ENCODE results near the gene JUN. TPM values are rescaled to one million over a fixed set of nuclear protein-coding genes. Genes with fewer than 3 reads are reported as not detected.

The JUN gene
- total and polyA plus RNA-seq, 7 donors: 40.1 to 213 (median 137) TPM

DNA sequence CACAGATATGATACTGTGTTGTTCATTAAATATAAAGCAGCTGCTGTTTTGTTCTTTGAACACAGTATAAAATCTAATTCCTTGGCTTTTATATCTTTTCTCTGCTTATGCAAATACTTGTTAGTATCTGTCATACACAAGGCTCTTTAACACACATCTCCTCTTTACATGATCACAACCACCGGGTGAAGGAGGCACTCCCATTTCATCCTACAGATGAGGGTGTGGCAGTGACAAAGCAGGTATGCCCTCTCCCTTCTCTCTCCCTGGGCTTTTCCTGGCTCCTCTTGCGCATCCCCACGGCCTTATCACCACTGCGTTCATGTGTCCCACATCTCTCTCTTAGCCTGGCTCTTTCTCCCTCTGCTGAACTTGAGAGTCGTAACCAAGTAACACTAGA, 38.2 kb downstream of the JUN start:
- Histone ChIP-seq H3K27ac (no peak overlapping the region), H3K4me3 (no peak overlapping the region), H3K4me1 (no peaks in the 10 kb centered on the region), H3K27me3 (ENCODE audit: insufficient read depth in 3 of 3, low read length in 2 of 3) (no peaks in the 10 kb centered on the region), H3K36me3 (ENCODE audit: insufficient read depth in 1 of 2, low read depth in 1 of 2) (no peaks in the 10 kb centered on the region), H3K9me3 (no peaks in the 10 kb centered on the region)
- ATAC-seq: no peak
- 38 to 68% (median 57%) methylated on average over 5 of the region's 5 CpGs for WGBS, 3 donors
- no peak for DNase-seq
- intact Hi-C loops (cut with DNase I): no loop called here
- no peak for TF ChIP-seq CTCF (IDR thresholded peaks at IDR 0.05)

DNA sequence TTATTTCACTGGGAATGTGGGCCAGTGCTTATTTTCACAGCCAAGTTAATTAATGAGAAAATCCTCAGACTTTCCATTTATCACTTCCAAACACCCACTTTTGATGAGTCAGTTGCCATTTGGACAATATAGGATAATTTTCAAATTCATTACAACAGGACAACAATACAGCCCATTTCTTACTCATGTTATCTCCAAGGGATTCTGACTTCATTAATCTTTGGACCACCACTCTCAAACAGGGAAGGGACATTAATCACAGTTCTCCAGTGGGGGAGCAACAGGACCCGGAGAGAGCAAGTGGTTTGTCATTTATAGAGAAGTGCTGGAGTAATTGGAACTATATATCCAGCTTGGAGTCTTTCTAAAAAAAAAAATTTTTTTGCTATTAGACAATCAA, 38.7 kb downstream of the JUN start:
- intact Hi-C loops (cut with DNase I): no loop called here
- ATAC-seq: no peak
- H3K4me1 ChIP-seq: no peaks in the 10 kb centered on the region

DNA sequence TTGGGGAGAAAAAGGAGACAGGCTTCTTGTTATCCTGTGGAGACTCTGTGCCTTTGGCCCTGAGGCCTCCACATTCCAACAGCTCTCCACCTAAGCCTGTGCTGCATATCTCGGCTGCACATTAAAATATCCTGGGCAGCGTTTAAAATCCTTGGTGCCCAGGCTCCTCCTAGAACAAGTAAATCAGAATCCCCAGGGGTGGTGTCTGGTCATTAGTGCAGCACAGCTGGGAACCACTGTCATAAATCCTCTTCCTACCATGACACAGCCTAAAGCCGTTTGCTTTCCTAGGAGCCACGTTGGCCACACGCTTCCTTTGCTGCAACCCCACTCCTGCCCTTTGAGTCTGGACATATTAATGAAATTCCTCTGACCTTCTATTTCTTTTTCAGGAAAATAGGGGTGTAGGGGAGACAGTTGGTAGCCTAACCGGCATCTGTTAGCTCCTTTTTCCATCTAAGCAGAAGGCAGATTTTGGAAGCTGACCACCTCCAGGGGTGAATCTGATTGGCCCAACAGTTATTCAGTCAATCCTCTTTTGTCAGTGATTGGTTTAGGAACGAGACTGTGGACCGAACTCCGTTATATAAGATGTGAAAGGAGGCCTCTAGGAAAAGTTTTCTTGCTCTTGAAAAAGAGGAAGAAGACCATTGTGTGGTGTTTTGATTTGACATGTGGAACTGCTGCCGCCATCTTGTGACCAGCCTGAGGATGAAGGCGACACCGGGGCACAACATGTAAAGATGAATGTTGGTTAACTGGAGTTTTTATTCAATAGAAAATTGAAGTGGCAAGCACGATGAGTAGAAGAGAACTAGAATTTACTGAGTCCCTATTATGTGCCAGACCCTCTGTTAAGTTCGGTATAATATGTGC, 41.9 kb downstream of the JUN start:
- no peak overlapping the region for H3K27ac ChIP-seq
- DNase-seq (no peak), ATAC-seq (peak in 2 of 4 donors; percentile 43 to 57)
- 68 to 76% (median 70%) methylated on average over 14 of the region's 14 CpGs for whole genome bisulfite sequencing, 3 donors
- no peaks in the 10 kb centered on the region for H3K9me3 ChIP-seq
- no peaks in the 10 kb centered on the region for H3K36me3 ChIP-seq (ENCODE audit: insufficient read depth in 1 of 2, low read depth in 1 of 2)
- H3K4me1 ChIP-seq: no peaks in the 10 kb centered on the region
- intact Hi-C loops (cut with DNase I): loop anchor here (2.0 to 5.0 kb wide), 3 partner anchors 25 to 1015 kb away; no protein-coding TSS in a partner anchor
- TF ChIP-seq CTCF (IDR thresholded peaks at IDR 0.05): no peak
- H3K27me3 ChIP-seq (ENCODE audit: insufficient read depth in 3 of 3, low read length in 2 of 3): no peaks in the 10 kb centered on the region
- no peak overlapping the region for H3K4me3 ChIP-seq

More for the DNA sequence above, 38.7 kb downstream of the JUN start:
- Histone ChIP-seq H3K27ac (no peak overlapping the region), H3K4me3 (no peak overlapping the region), H3K27me3 (ENCODE audit: insufficient read depth in 3 of 3, low read length in 2 of 3) (no peaks in the 10 kb centered on the region), H3K9me3 (no peaks in the 10 kb centered on the region), H3K36me3 (ENCODE audit: insufficient read depth in 1 of 2, low read depth in 1 of 2) (no peaks in the 10 kb centered on the region)
- WGBS, 3 donors: 59 to 65% (median 63%) methylated on average over 1 of the region's 1 CpG
- no peak for TF ChIP-seq CTCF (IDR thresholded peaks at IDR 0.05)
- no peak for DNase-seq

DNA sequence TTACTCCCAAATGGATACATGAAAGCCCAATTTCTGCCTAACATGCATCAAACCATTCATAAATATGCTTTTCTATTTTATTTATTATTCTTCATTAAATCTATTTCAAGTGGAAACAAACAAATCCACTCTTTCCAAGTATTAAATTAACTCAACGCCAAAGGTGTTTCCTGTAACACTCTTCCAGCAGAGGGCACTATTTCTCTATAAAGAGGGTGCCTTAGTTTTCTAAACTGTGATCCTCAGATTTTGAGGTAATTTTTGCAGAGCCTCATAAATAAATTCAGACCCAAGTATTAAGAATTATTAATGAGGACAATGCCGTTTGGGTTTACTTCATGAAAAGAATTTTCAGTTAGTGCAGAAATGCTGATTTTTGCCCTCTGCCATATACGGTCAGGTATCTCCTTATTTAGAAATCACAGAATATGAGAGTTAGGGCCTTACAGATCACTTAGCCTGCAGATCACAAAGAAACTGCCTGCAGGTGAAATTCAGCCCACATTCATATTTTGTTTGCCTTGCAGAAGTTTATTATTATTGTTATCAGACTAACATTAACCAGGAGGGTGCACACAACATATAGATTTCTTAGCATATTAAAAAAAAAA, 43.9 kb downstream of the JUN start:
- Histone ChIP-seq H3K4me3 (no peak overlapping the region), H3K4me1 (no peaks in the 10 kb centered on the region), H3K27me3 (ENCODE audit: insufficient read depth in 3 of 3, low read length in 2 of 3) (no peaks in the 10 kb centered on the region), H3K36me3 (ENCODE audit: insufficient read depth in 1 of 2, low read depth in 1 of 2) (no peaks in the 10 kb centered on the region), H3K9me3 (no peaks in the 10 kb centered on the region), H3K27ac (no peak overlapping the region)
- intact Hi-C loops (cut with DNase I): loop anchor here (1.0 to 5.0 kb wide), 4 partner anchors 27 to 1017 kb away; no protein-coding TSS in a partner anchor
- peak; percentile 56 to 88 (median 66) for ATAC-seq
- WGBS, 3 donors: 23 to 29% (median 27%) methylated on average over 3 of the region's 3 CpGs
- peak; percentile 94 for TF ChIP-seq CTCF (IDR thresholded peaks at IDR 0.05)
- no peak for DNase-seq
